Peyer's patch (tissue), 4 donors: Measurements from ENCODE around the gene DIS3L2.

Source experiments
- CTCF ChIP-seq, 6 experiments: fragments of 450-650 bp in 4 of 6; fragments of 200-600 bp in 2 of 6; sonication (generic) in 1 of 6; IDR thresholded peaks; one replicate each; pipeline ENCODE4 v1.5.1; 2017 to 2019; ENCODE audit warnings: antibody characterized with exemption in 6 of 6, mild to moderate bottlenecking in 3 of 6, moderate library complexity in 1 of 6
- POLR2A ChIP-seq, 2 donors: fragments of 450-650 bp; IDR thresholded peaks; one replicate each; pipeline ENCODE4 v1.5.1; 2017; ENCODE audit warnings: antibody characterized with exemption in 2 of 2, mild to moderate bottlenecking in 2 of 2, moderate library complexity in 2 of 2

- TF ChIP-seq CTCF (IDR thresholded peaks at IDR 0.05), result no peak
- TF ChIP-seq POLR2A (IDR thresholded peaks at IDR 0.05), result no peak
These were observed 3.4 kb upstream of the DIS3L2 start for GRCh38 chr2:231957913-231958763.
